HEK293 (cell line): Measurements from ENCODE around the gene CREG2.

ENCODE experiments used
- CTCF ChIA-PET: fragments of 350-600 bp; formaldehyde crosslinking; extraction: SDS; loops from one replicate; lab custom pipeline; 2021; ENCODE audit warnings: antibody characterized with exemption; lab: Yijun Ruan, JAX
- POLR2A ChIA-PET: fragments of 300-600 bp; formaldehyde crosslinking; extraction: SDS; loops from one replicate; lab custom pipeline; 2020; ENCODE audit warnings: antibody characterized with exemption, inconsistent platforms; lab: Yijun Ruan, JAX
- H3K27ac ChIP-seq: fragments of 200-500 bp; sonication (Bioruptor generic); 2 replicates; pipeline ENCODE4 v1.5.1; 2014; ENCODE audit warnings: low read depth, low read length, control low read depth, inconsistent platforms; ENCODE audit errors: extremely low read depth
- H3K36me3 ChIP-seq, 2 experiments: fragments of 200-500 bp in 1 of 2; sonication (Bioruptor generic) in 1 of 2; 1 replicate in 1 of 2; 2 replicates in 1 of 2; pipeline ENCODE4 v1.5.1; 2014 to 2017; ENCODE audit warnings: inconsistent platforms in 2 of 2, low read length in 2 of 2; ENCODE audit not compliant: control insufficient read depth in 2 of 2, insufficient read depth in 1 of 2
- H3K4me1 ChIP-seq: fragments of 200-500 bp; sonication (Bioruptor generic); 2 replicates; pipeline ENCODE4 v1.5.1; 2014; ENCODE audit warnings: mild to moderate bottlenecking, low read length, inconsistent platforms; ENCODE audit not compliant: control insufficient read depth, insufficient read depth
- H3K4me3 ChIP-seq: 2 replicates; pipeline ENCODE4 v1.5.1; 2011; ENCODE audit warnings: low read depth, mild to moderate bottlenecking, control low read depth, low read length, moderate library complexity
- H3K9me3 ChIP-seq: fragments of 200-500 bp; sonication (Bioruptor generic); 2 replicates; pipeline ENCODE4 v1.5.1; 2014; ENCODE audit warnings: low read depth, low read length, inconsistent platforms; ENCODE audit not compliant: control insufficient read depth, insufficient read depth
- EGR2 ChIP-seq: fragments of 450-650 bp; formaldehyde crosslinking; IDR thresholded peaks from 2 replicates; pipeline ENCODE4 v1.5.1; 2016; ENCODE audit warnings: low read depth, missing biosample characterization, missing genetic modification characterization
- GLIS1 ChIP-seq: fragments of 450-650 bp; formaldehyde crosslinking; IDR thresholded peaks from 2 replicates; pipeline ENCODE4 v1.5.1; 2016; ENCODE audit warnings: missing biosample characterization, missing genetic modification characterization
- PRDM1 ChIP-seq: fragments of 450-650 bp; formaldehyde crosslinking; IDR thresholded peaks from 2 replicates; pipeline ENCODE4; 2016; ENCODE audit warnings: missing biosample characterization, missing genetic modification characterization
- PRDM10 ChIP-seq: fragments of 450-650 bp; formaldehyde crosslinking; IDR thresholded peaks from 2 replicates; pipeline ENCODE4 v1.5.1; 2016; ENCODE audit warnings: missing biosample characterization, missing genetic modification characterization
- TCF7L2 ChIP-seq: IDR thresholded peaks from 2 replicates; pipeline ENCODE4 v1.6.1; 2011; ENCODE audit warnings: low read depth, mild to moderate bottlenecking, inconsistent platforms, low read length, moderate library complexity, borderline replicate concordance
- TSHZ1 ChIP-seq: fragments of 450-650 bp; formaldehyde crosslinking; IDR thresholded peaks from 2 replicates; pipeline ENCODE4 v1.5.1; 2016; ENCODE audit warnings: missing biosample characterization, missing genetic modification characterization, borderline replicate concordance
- YY1 ChIP-seq: fragments of 450-650 bp; formaldehyde crosslinking; IDR thresholded peaks from 2 replicates; pipeline ENCODE4 v1.5.1; 2018; ENCODE audit warnings: missing biosample characterization, missing genetic modification characterization
- ZBTB17 ChIP-seq: fragments of 450-650 bp; formaldehyde crosslinking; IDR thresholded peaks from 2 replicates; pipeline ENCODE4 v1.5.1; 2016; ENCODE audit warnings: missing biosample characterization, missing genetic modification characterization
- ZBTB7A ChIP-seq: fragments of 450-650 bp; formaldehyde crosslinking; IDR thresholded peaks from 2 replicates; pipeline ENCODE4 v1.5.1; 2016; ENCODE audit warnings: low read depth, missing biosample characterization, missing genetic modification characterization
- ZFHX2 ChIP-seq: fragments of 450-650 bp; formaldehyde crosslinking; conservative IDR thresholded peaks from 2 replicates; pipeline ENCODE4 v1.5.1; 2016; ENCODE audit warnings: missing biosample characterization, missing genetic modification characterization
- ZNF2 ChIP-seq: fragments of 450-650 bp; formaldehyde crosslinking; IDR thresholded peaks from 2 replicates; pipeline ENCODE4 v1.5.1; 2016; ENCODE audit warnings: missing biosample characterization, missing genetic modification characterization
- ZNF324 ChIP-seq: fragments of 450-650 bp; formaldehyde crosslinking; IDR thresholded peaks from 2 replicates; pipeline ENCODE4 v1.5.1; 2016; ENCODE audit warnings: missing biosample characterization, missing genetic modification characterization
- ZNF404 ChIP-seq: fragments of 450-650 bp; formaldehyde crosslinking; IDR thresholded peaks from 2 replicates; pipeline ENCODE4 v1.5.1; 2017; ENCODE audit warnings: missing biosample characterization, missing genetic modification characterization
- ZNF513 ChIP-seq: fragments of 450-650 bp; IDR thresholded peaks from 2 replicates; pipeline ENCODE4 v1.5.1; 2018; ENCODE audit warnings: missing biosample characterization, missing genetic modification characterization
- ZNF549 ChIP-seq: fragments of 450-650 bp; IDR thresholded peaks from 2 replicates; pipeline ENCODE4 v1.5.1; 2018; ENCODE audit warnings: missing biosample characterization, missing genetic modification characterization, mild to moderate bottlenecking, inconsistent platforms, moderate library complexity
- ZNF555 ChIP-seq: fragments of 450-650 bp; formaldehyde crosslinking; conservative IDR thresholded peaks from 2 replicates; pipeline ENCODE4 v1.5.1; 2017; ENCODE audit warnings: missing biosample characterization, mild to moderate bottlenecking, missing genetic modification characterization, inconsistent platforms
- ZNF561 ChIP-seq: fragments of 450-650 bp; IDR thresholded peaks from 2 replicates; pipeline ENCODE4 v1.5.1; 2018; ENCODE audit warnings: missing biosample characterization, missing genetic modification characterization, borderline replicate concordance
- ZNF571 ChIP-seq: fragments of 450-650 bp; formaldehyde crosslinking; IDR thresholded peaks from 2 replicates; pipeline ENCODE4 v1.5.0; 2017; ENCODE audit warnings: missing biosample characterization, missing genetic modification characterization
- ZNF600 ChIP-seq: fragments of 450-650 bp; formaldehyde crosslinking; IDR thresholded peaks from 2 replicates; pipeline ENCODE4 v1.5.1; 2016; ENCODE audit warnings: missing biosample characterization, missing genetic modification characterization
- ZNF623 ChIP-seq: fragments of 450-650 bp; formaldehyde crosslinking; IDR thresholded peaks from 2 replicates; pipeline ENCODE4 v1.5.1; 2016; ENCODE audit warnings: missing biosample characterization, missing genetic modification characterization
- ZNF660 ChIP-seq: fragments of 450-650 bp; IDR thresholded peaks from 2 replicates; pipeline ENCODE4 v1.5.1; 2018; ENCODE audit warnings: missing biosample characterization, mild to moderate bottlenecking, missing genetic modification characterization
- ZNF785 ChIP-seq: fragments of 450-650 bp; formaldehyde crosslinking; IDR thresholded peaks from 2 replicates; pipeline ENCODE4 v1.5.1; 2016; ENCODE audit warnings: missing biosample characterization, missing genetic modification characterization
- ZNF837 ChIP-seq: fragments of 450-650 bp; formaldehyde crosslinking; IDR thresholded peaks from 2 replicates; pipeline ENCODE4 v1.5.1; 2016; ENCODE audit warnings: missing biosample characterization, missing genetic modification characterization

CREG2 gene

GRCh38 chr2:101307503-101307902 is 79.8 kb downstream of the CREG2 start:
- Histone ChIP-seq H3K4me1 (0 out of 2 replicates have a peak, but pooled peaks cover 3% of the 10 kb centered on the region), H3K36me3 (peaks cover 0 to 16% of the 10 kb centered on the region in 2 experiments; a peak in 2 of 3 replicates), H3K9me3 (no peaks in the 10 kb centered on the region), H3K4me3 (peak overlapping the region; percentile 81), H3K27ac (peak overlapping the region; percentile 76; the same call in 1 of the 2 replicates)
- TF ChIP-seq ZBTB7A (tag by site-specific recombination) (no peak), ZBTB17 (0 out of 2 replicates have a peak, but pooled peaks have one; percentile 39)
- ChIA-PET CTCF (no interaction called here), POLR2A (interaction anchor here (1.1 kb wide), 1 partner anchor 275 kb away, joined by 3 read pairs; no protein-coding TSS in a partner anchor)

- POLR2A ChIA-PET: interaction anchor here (1.3 kb wide), 1 partner anchor 54 kb away, joined by 3 read pairs; no protein-coding TSS in a partner anchor
- H3K9me3 ChIP-seq: no peaks in the 10 kb centered on the region
- CTCF ChIA-PET: interaction anchor here (0.6 to 0.7 kb wide), 2 partner anchors 294 to 697 kb away, joined by 3 read pairs; no protein-coding TSS in a partner anchor
- H3K27ac ChIP-seq: no peak overlapping the region
- H3K4me1 ChIP-seq: 0 out of 2 replicates have a peak, but pooled peaks cover 3% of the 10 kb centered on the region
- peak overlapping the region; percentile 81 for H3K4me3 ChIP-seq
- peaks cover 0 to 22% of the 10 kb centered on the region in 2 experiments; a peak in 2 of 3 replicates for H3K36me3 ChIP-seq
- peak; percentile 48 for TF ChIP-seq ZNF600 (tag by site-specific recombination)
- peak; percentile 89 for TF ChIP-seq ZFHX2 (tag by site-specific recombination)
- TF ChIP-seq ZNF623: no peak
- TF ChIP-seq ZNF785 (tag by site-specific recombination): no peak
- TF ChIP-seq GLIS1 (tag by site-specific recombination): no peak
- no peak for TF ChIP-seq ZNF2 (tag by site-specific recombination)
- TF ChIP-seq ZNF555: no peak
- no peak for TF ChIP-seq ZNF660 (tag by site-specific recombination)
- no peak for TF ChIP-seq ZNF404 (tag by site-specific recombination)
- TF ChIP-seq PRDM10 (tag by site-specific recombination): no peak
- no peak for TF ChIP-seq TCF7L2
- no peak for TF ChIP-seq ZNF549 (tag by site-specific recombination)
- no peak for TF ChIP-seq ZNF324 (tag by site-specific recombination)
- TF ChIP-seq EGR2: peak; percentile 90
These were observed 80.9 kb downstream of the CREG2 start for GRCh38 chr2:101306410-101306809.

- Histone ChIP-seq H3K4me1 (0 out of 2 replicates have a peak, but pooled peaks cover 3% of the 10 kb centered on the region), H3K27ac (no peak overlapping the region), H3K9me3 (no peaks in the 10 kb centered on the region), H3K4me3 (no peak overlapping the region; the same call in 1 of the 2 replicates), H3K36me3 (peaks cover 0 to 25% of the 10 kb centered on the region in 2 experiments; a peak in 2 of 3 replicates)
- ChIA-PET POLR2A (interaction anchor here (1.3 kb wide), 1 partner anchor 54 kb away, joined by 3 read pairs; no protein-coding TSS in a partner anchor), CTCF (interaction anchor here (0.6 to 0.7 kb wide), 3 partner anchors 20 to 696 kb away, joined by 3 read pairs; no protein-coding TSS in a partner anchor)
- no peak for TF ChIP-seq ZNF513
- no peak for TF ChIP-seq YY1 (tag by site-specific recombination)
- TF ChIP-seq PRDM1 (tag by site-specific recombination): no peak
- no peak for TF ChIP-seq ZNF837 (tag by site-specific recombination)
- peak; percentile 28; the same call in 1 of the 2 replicates for TF ChIP-seq ZNF600 (tag by site-specific recombination)
- TF ChIP-seq ZNF561 (tag by site-specific recombination): no peak
- TF ChIP-seq TSHZ1 (tag by site-specific recombination): no peak
- TF ChIP-seq ZNF571 (tag by site-specific recombination): no peak
These were observed 81.7 kb downstream of the CREG2 start for GRCh38 chr2:101305492-101306078.
